Tongue (tissue), 2 donors: Measurements from ENCODE around the gene GPBP1. TPM values are rescaled to one million over a fixed set of nuclear protein-coding genes. Genes with fewer than 3 reads are reported as not detected.
"Not testable (repeated sequence)": the region's sequence is repeated elsewhere in the genome, so short reads cannot be mapped to it uniquely, and the experiment has no call there.

ENCODE experiments used
- DNase-seq: peaks from one replicate; pipeline ENCODE4 v3.0.0-alpha.2; 2015
- total RNA-seq: library from RNA; depleted of rRNA; stranded (reverse); fragments of >200 nt; gene quantifications from one replicate; pipeline ENCODE4 v1.2.3, GENCODE V29; 2014

Gene GPBP1
- total RNA-seq, result 115 TPM

- DNase-seq, result peak; percentile 100
Measured at GRCh38 chr5:57173319-57174127, at the start of gene GPBP1. Gene GPBP1, plus strand, starts transcription at chr5:57174059. Its CDS starts 40,072 bp downstream, at chr5:57214131.

- no peak for DNase-seq
Measured at GRCh38 chr5:57128325-57128724, 45.5 kb upstream of the GPBP1 start.

- no peak for DNase-seq
Measured at GRCh38 chr5:57133574-57133973, 40.3 kb upstream of the GPBP1 start.

- no peak for DNase-seq
Measured at GRCh38 chr5:57137401-57137800, 36.5 kb upstream of the GPBP1 start.

- DNase-seq, result no peak
Measured at GRCh38 chr5:57152316-57152715, 21.5 kb upstream of the GPBP1 start.

- no peak for DNase-seq
Measured at GRCh38 chr5:57155033-57155432, 18.8 kb upstream of the GPBP1 start.

- no peak for DNase-seq
Measured at GRCh38 chr5:57157131-57157530, 16.7 kb upstream of the GPBP1 start.

GRCh38 chr5:57157666-57158065 is 16.2 kb upstream of the GPBP1 start:
- DNase-seq, result no peak

- DNase-seq, result no peak
Measured at GRCh38 chr5:57163553-57164006, 10.3 kb upstream of the GPBP1 start.

- DNase-seq, result no peak
Measured at GRCh38 chr5:57164124-57164523, 9.7 kb upstream of the GPBP1 start.

GRCh38 chr5:57165171-57165570 is 8.7 kb upstream of the GPBP1 start:
- not testable (repeated sequence) for DNase-seq

- no peak for DNase-seq
Measured at GRCh38 chr5:57166276-57166675, 7.6 kb upstream of the GPBP1 start.

GRCh38 chr5:57167201-57167600 is 6.7 kb upstream of the GPBP1 start:
- DNase-seq, result no peak

- not testable (repeated sequence) for DNase-seq
Measured at GRCh38 chr5:57170116-57170515, 3.7 kb upstream of the GPBP1 start.

GRCh38 chr5:57171816-57172465 is 1.9 kb upstream of the GPBP1 start:
- no peak for DNase-seq

- DNase-seq, result peak; percentile 71
Measured at GRCh38 chr5:57172466-57173318, 1.2 kb upstream of the GPBP1 start.

GRCh38 chr5:57174128-57174889 is 450 bp downstream of the GPBP1 start:
- no peak for DNase-seq

GRCh38 chr5:57174890-57175510 is 1.1 kb downstream of the GPBP1 start:
- DNase-seq, result peak; percentile 49

GRCh38 chr5:57175551-57176309 is 1.9 kb downstream of the GPBP1 start:
- DNase-seq, result peak; percentile 30

GRCh38 chr5:57176350-57176857 is 2.5 kb downstream of the GPBP1 start:
- DNase-seq, result peak; percentile 67
